ENCODE results near the gene PDE8B. TPM values are rescaled to one million over a fixed set of nuclear protein-coding genes. Genes with fewer than 3 reads are reported as not detected.

The PDE8B gene
- total and polyA plus RNA-seq, 2 donors from 2014 or later, result 3.7 to 4.5 TPM

GRCh38 chr5:77394064-77394715 is 183.7 kb downstream of the PDE8B start:
- intact Hi-C loops (cut with DNase I), result no loop called here
- FAIRE-seq, result no peak

GRCh38 chr5:77396017-77396416 is 185.5 kb downstream of the PDE8B start:
- Histone ChIP-seq H3K4me3 (ENCODE audit: low read length in 3 of 3) (no peak overlapping the region), H3K27ac (ENCODE audit: low read depth in 2 of 2, low read length in 2 of 2) (no peak overlapping the region), H3K9ac (ENCODE audit: low read length in 3 of 3) (no peak overlapping the region), H3K27me3 (ENCODE audit: control insufficient read depth, insufficient read depth, low read length) (no peaks in the 10 kb centered on the region), H3K36me3 (ENCODE audit: control insufficient read depth in 2 of 3, insufficient read depth in 3 of 3, low read length in 3 of 3) (no peaks in the 10 kb centered on the region), H3K9me3 (ENCODE audit: control insufficient read depth in 2 of 3, insufficient read depth in 1 of 3, low read length in 3 of 3) (no peaks in the 10 kb centered on the region), H3K4me1 (ENCODE audit: control insufficient read depth in 2 of 3, insufficient read depth in 2 of 3, low read depth in 1 of 3, low read length in 3 of 3) (peaks cover 0 to 5% (median 0%) of the 10 kb centered on the region in 3 donors)
- no peak for DNase-seq
- FAIRE-seq, result no peak
- intact Hi-C loops (cut with DNase I), result no loop called here
- no peak for TF ChIP-seq CTCF (IDR thresholded peaks at IDR 0.05; ENCODE audit: borderline replicate concordance, extremely low read depth, insufficient read depth)

More at GRCh38 chr5:77394064-77394715, 183.7 kb downstream of the PDE8B start:
- no peaks in the 10 kb centered on the region for H3K36me3 ChIP-seq (ENCODE audit: control insufficient read depth in 2 of 3, insufficient read depth in 3 of 3, low read length in 3 of 3)
- no peak overlapping the region for H3K9ac ChIP-seq (ENCODE audit: low read length in 3 of 3)
- H3K27me3 ChIP-seq (ENCODE audit: control insufficient read depth, insufficient read depth, low read length), result no peaks in the 10 kb centered on the region
- H3K9me3 ChIP-seq (ENCODE audit: control insufficient read depth in 2 of 3, insufficient read depth in 1 of 3, low read length in 3 of 3), result no peaks in the 10 kb centered on the region
- H3K27ac ChIP-seq (ENCODE audit: low read depth in 2 of 2, low read length in 2 of 2), result no peak overlapping the region
- DNase-seq, result peak in 2 of 5 donors; percentile 36 to 39
- peaks cover 0 to 5% (median 0%) of the 10 kb centered on the region in 3 donors for H3K4me1 ChIP-seq (ENCODE audit: control insufficient read depth in 2 of 3, insufficient read depth in 2 of 3, low read depth in 1 of 3, low read length in 3 of 3)
- no peak overlapping the region for H3K4me3 ChIP-seq (ENCODE audit: low read length in 3 of 3)
- TF ChIP-seq CTCF (IDR thresholded peaks at IDR 0.05; ENCODE audit: borderline replicate concordance, extremely low read depth, insufficient read depth), result no peak

GRCh38 chr5:77397686-77398292 is 187.3 kb downstream of the PDE8B start:
- Histone ChIP-seq H3K27ac (ENCODE audit: low read depth in 2 of 2, low read length in 2 of 2) (no peak overlapping the region), H3K9me3 (ENCODE audit: control insufficient read depth in 2 of 3, insufficient read depth in 1 of 3, low read length in 3 of 3) (no peaks in the 10 kb centered on the region), H3K9ac (ENCODE audit: low read length in 3 of 3) (no peak overlapping the region), H3K4me3 (ENCODE audit: low read length in 3 of 3) (no peak overlapping the region), H3K4me1 (ENCODE audit: control insufficient read depth in 2 of 3, insufficient read depth in 2 of 3, low read depth in 1 of 3, low read length in 3 of 3) (peaks cover 0 to 5% (median 0%) of the 10 kb centered on the region in 3 donors), H3K27me3 (ENCODE audit: control insufficient read depth, insufficient read depth, low read length) (no peaks in the 10 kb centered on the region), H3K36me3 (ENCODE audit: control insufficient read depth in 2 of 3, insufficient read depth in 3 of 3, low read length in 3 of 3) (no peaks in the 10 kb centered on the region)
- no peak for DNase-seq
- TF ChIP-seq CTCF (IDR thresholded peaks at IDR 0.05; ENCODE audit: borderline replicate concordance, extremely low read depth, insufficient read depth), result no peak
- intact Hi-C loops (cut with DNase I), result no loop called here
- FAIRE-seq, result no peak

Data from kidney (tissue), 14 donors.